NK-92 treated with Interleukin-12 subunit alpha and Interleukin-12 subunit beta, amount 100 ng/mL, for 24 hours (cell line): ENCODE data around the gene DYNC1I1.

Experiments
- DNase-seq: peaks from one replicate; lab custom pipeline; 2025; lab: John Stamatoyannopoulos, UW

Gene DYNC1I1

DNA sequence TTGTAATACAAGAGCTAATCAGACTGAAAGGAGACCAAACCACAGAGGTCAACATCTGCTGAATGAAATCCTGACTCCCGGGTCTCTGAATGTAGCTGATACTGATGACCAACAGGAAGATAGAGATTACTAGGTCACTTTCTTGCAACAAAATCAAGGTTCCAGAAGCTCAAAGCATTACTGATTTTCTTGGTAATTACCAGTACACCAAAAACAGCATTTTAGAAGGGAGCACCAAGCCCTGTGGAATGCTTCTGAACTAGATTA lies 371.8 kb downstream of the DYNC1I1 start:
- DNase-seq: no peak
